Astrocyte of the cerebellum (primary cell): ENCODE results near the gene TWIST2.

Experiments used
- DNase-seq: peaks from one replicate; pipeline ENCODE4 v3.0.0-alpha.2; 2011; ENCODE audit warnings: low read depth
- H3K4me3 ChIP-seq: 2 replicates; pipeline ENCODE4 v1.5.1; 2011; ENCODE audit warnings: mild to moderate bottlenecking, low read depth, low read length, moderate library complexity
- in situ Hi-C: cut with HindIII; loops from 2 replicates; pipeline ENCODE4 v1.10.0; 2017; ENCODE audit warnings: low sequenced_read_pairs
- TF ChIP-seq, protein P1 (sequence below): IDR thresholded peaks from 2 replicates; pipeline ENCODE4 v1.5.1; 2012; ENCODE audit warnings: low read length, low read depth, moderate library complexity, mild to moderate bottlenecking; ENCODE audit errors: missing control alignments

TWIST2 gene

DNA sequence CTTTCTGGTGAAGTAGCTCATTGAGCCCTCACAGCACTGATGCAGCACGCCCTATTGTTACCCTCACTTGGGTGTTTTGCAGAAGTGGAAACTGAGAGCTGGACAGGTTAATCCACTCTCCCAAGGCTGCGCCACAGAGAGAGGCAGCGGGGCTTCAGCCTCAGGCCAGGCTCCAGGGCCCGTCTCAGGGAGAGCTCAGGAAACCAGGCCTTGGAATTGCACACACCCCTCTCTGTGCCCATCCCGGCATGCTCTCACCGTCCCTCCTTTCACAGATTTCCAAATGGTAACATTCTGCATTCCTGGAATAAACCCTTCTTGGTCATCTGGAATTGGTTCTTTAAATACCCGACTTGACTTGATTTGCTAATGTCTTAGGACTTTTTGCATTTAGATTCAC is 51.5 kb downstream of the TWIST2 start:
- in situ Hi-C loops, result no loop called here
- DNase-seq, result no peak
- no peak overlapping the region for H3K4me3 ChIP-seq
- TF ChIP-seq, protein P1, sequence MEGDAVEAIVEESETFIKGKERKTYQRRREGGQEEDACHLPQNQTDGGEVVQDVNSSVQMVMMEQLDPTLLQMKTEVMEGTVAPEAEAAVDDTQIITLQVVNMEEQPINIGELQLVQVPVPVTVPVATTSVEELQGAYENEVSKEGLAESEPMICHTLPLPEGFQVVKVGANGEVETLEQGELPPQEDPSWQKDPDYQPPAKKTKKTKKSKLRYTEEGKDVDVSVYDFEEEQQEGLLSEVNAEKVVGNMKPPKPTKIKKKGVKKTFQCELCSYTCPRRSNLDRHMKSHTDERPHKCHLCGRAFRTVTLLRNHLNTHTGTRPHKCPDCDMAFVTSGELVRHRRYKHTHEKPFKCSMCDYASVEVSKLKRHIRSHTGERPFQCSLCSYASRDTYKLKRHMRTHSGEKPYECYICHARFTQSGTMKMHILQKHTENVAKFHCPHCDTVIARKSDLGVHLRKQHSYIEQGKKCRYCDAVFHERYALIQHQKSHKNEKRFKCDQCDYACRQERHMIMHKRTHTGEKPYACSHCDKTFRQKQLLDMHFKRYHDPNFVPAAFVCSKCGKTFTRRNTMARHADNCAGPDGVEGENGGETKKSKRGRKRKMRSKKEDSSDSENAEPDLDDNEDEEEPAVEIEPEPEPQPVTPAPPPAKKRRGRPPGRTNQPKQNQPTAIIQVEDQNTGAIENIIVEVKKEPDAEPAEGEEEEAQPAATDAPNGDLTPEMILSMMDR, result no peak

DNA sequence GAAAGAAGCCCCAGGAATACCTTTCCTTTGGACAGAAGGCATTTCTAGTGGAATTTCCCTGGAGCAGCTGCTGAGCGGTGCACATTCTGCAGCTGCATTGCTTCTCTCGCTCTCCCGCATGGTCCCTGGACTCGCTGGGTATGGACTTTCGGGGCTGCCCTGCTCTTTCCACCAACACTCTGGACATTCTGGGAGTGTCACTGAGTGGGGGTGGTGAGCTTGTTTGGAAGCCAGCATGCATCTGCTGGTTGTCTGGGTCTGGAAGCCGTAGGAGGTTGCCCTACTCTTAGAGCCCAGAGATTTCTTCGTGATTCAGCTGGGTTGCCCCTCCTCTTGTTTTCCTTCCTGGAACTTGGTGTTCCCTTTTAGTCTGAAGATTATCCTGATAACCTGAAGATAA is 52.6 kb downstream of the TWIST2 start:
- DNase-seq, result no peak
- TF ChIP-seq, protein P1, result no peak
- in situ Hi-C loops, result no loop called here
- H3K4me3 ChIP-seq, result no peak overlapping the region

DNA sequence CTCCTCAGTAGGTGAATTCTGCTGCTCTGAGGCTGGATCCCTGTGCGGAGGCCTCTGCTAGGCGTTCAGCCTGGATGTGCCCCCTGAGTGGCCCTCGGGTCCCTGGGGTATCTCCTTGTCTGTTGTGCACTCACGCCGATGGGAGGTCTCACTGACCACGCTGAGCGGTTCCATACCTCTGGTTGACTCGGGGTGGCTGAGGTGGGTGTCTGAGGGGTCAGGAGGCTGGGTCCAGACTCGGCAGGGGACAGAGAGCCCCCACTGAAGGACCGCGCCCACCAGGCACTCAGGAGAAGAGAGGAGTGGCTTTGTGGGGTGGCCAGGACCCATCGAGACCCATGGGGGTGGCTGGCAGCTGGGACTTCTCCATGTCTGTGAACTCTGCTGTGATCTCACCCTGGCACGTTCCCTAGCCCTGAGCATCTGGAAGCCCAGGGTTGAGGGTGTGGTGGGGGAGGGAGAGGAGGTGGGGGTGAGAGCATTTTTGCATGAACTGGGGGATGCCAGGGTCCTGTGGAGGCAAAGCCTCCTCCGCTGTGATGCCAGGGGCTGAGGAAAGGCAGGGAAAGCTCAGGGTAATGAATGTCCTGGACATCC is 53.7 kb downstream of the TWIST2 start:
- H3K4me3 ChIP-seq, result no peak overlapping the region
- in situ Hi-C loops, result no loop called here
- TF ChIP-seq, protein P1, result no peak
- DNase-seq, result no peak

DNA sequence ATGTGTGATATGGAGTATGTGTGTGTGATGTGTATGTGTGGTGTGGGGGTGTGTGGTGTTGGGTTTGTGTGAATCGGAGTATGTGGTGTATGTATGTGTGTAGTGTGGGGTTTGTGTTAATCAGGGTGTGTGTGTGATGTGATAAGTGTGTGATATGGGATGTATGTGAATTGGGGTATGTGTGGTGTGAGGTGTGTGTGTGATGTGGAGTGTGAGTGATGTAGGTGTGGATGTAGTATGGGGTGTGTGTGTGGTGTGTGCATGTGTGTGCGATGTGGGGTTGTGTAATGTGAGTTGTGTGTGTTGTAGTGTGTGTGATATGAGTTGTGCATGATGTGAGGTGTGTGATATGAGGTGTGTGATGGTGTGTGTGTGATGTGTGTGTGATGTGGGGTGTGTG is 54.4 kb downstream of the TWIST2 start:
- DNase-seq, result no peak
- TF ChIP-seq, protein P1, result no peak

DNA sequence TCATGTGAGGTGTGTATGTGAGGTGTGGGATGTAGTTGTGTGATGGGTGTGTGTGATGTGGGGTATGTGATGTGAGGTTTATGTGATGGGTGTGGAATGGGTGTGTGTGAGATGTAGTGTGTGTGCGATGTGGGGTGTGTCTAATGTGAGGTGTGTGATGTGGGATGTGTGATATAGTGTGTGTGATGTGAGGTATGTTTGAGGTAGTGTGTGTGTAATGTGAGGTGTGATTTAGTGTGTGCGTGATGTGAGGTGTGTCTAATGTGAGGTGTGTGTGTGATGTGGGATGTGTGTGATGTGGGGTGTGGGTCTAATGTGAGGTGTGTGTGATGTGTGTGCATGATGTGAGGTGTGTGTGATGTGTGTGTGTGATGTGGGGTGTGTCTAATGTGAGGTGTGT is 55.3 kb downstream of the TWIST2 start:
- no peak overlapping the region for H3K4me3 ChIP-seq
- no peak for DNase-seq
- in situ Hi-C loops, result no loop called here
- TF ChIP-seq, protein P1, result no peak

More for the DNA sequence above, 54.4 kb downstream of the TWIST2 start:
- no peak overlapping the region for H3K4me3 ChIP-seq
- in situ Hi-C loops, result no loop called here

DNA sequence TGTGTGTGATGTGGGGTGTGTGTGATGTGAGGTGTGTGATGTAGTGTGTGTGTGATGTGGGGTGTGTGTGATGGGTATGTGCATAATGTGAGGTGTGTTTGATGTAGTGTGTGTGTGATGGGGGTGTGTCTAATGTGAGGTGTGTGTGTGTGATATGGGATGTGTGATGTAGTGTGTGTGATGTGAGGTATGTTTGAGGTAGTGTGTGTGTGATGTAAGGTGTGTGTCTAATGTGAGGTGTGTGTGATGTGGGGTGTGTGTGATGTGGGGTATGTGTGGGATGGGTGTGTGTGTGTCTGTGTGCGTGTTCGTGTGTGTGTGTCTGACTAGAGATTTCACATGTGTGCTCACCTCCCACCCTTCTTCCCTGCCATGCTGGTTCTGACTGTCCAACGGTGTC is 56.3 kb downstream of the TWIST2 start:
- DNase-seq, result no peak
- H3K4me3 ChIP-seq, result no peak overlapping the region
- TF ChIP-seq, protein P1, result no peak
- in situ Hi-C loops, result no loop called here
